ENCODE results near the gene PTPN18.

Gene PTPN18

GRCh38 chr2:130376433-130377293 is 20.8 kb downstream of the PTPN18 start:
- FAIRE-seq (peak; percentile 91), DNase-seq (ENCODE audit: insufficient read length) (no peak)
- no peak for TF ChIP-seq POLR2A (IDR thresholded peaks at IDR 0.05; ENCODE audit: low read depth, low read length)
- TF ChIP-seq TAF1 (IDR thresholded peaks at IDR 0.05; ENCODE audit: borderline replicate concordance, low read depth, low read length), result no peak
- no peak for TF ChIP-seq POLR2AphosphoS5 (IDR thresholded peaks at IDR 0.05; ENCODE audit: low read depth, low read length)

- DNase-seq (ENCODE audit: insufficient read length), result no peak
- no peak for TF ChIP-seq POLR2AphosphoS5 (IDR thresholded peaks at IDR 0.05; ENCODE audit: low read depth, low read length)
- TF ChIP-seq POLR2A (IDR thresholded peaks at IDR 0.05; ENCODE audit: low read depth, low read length), result no peak
- no peak for FAIRE-seq
Observed at GRCh38 chr2:130377491-130377890, 21.6 kb downstream of the PTPN18 start.

GRCh38 chr2:130378206-130378897 is 22.5 kb downstream of the PTPN18 start:
- TF ChIP-seq TAF1 (IDR thresholded peaks at IDR 0.05; ENCODE audit: borderline replicate concordance, low read depth, low read length), result no peak
- no peak for TF ChIP-seq POLR2AphosphoS5 (IDR thresholded peaks at IDR 0.05; ENCODE audit: low read depth, low read length)
- TF ChIP-seq POLR2A (IDR thresholded peaks at IDR 0.05; ENCODE audit: low read depth, low read length), result no peak
- FAIRE-seq, result no peak
- DNase-seq (ENCODE audit: insufficient read length), result no peak

- no peak for FAIRE-seq
Observed at GRCh38 chr2:130378898-130379214, 23.0 kb downstream of the PTPN18 start.

GRCh38 chr2:130380096-130380934 is 24.5 kb downstream of the PTPN18 start:
- FAIRE-seq (no peak), DNase-seq (ENCODE audit: insufficient read length) (no peak)
- TF ChIP-seq POLR2AphosphoS5 (IDR thresholded peaks at IDR 0.05; ENCODE audit: low read depth, low read length), result no peak
- TF ChIP-seq POLR2A (IDR thresholded peaks at IDR 0.05; ENCODE audit: low read depth, low read length), result no peak
- no peak for TF ChIP-seq TAF1 (IDR thresholded peaks at IDR 0.05; ENCODE audit: borderline replicate concordance, low read depth, low read length)

More at GRCh38 chr2:130378898-130379214, 23.0 kb downstream of the PTPN18 start:
- no peak for DNase-seq (ENCODE audit: insufficient read length)
- TF ChIP-seq TAF1 (IDR thresholded peaks at IDR 0.05; ENCODE audit: borderline replicate concordance, low read depth, low read length) (no peak), POLR2AphosphoS5 (IDR thresholded peaks at IDR 0.05; ENCODE audit: low read depth, low read length) (no peak), POLR2A (IDR thresholded peaks at IDR 0.05; ENCODE audit: low read depth, low read length) (no peak)

GRCh38 chr2:130381145-130381544 is 25.3 kb downstream of the PTPN18 start:
- FAIRE-seq (no peak), DNase-seq (ENCODE audit: insufficient read length) (no peak)
- no peak for TF ChIP-seq POLR2A (IDR thresholded peaks at IDR 0.05; ENCODE audit: low read depth, low read length)
- TF ChIP-seq TAF1 (IDR thresholded peaks at IDR 0.05; ENCODE audit: borderline replicate concordance, low read depth, low read length), result no peak
- TF ChIP-seq POLR2AphosphoS5 (IDR thresholded peaks at IDR 0.05; ENCODE audit: low read depth, low read length), result no peak

- DNase-seq (ENCODE audit: insufficient read length) (no peak), FAIRE-seq (no peak)
- TF ChIP-seq TAF1 (IDR thresholded peaks at IDR 0.05; ENCODE audit: borderline replicate concordance, low read depth, low read length) (no peak), POLR2AphosphoS5 (IDR thresholded peaks at IDR 0.05; ENCODE audit: low read depth, low read length) (no peak), POLR2A (IDR thresholded peaks at IDR 0.05; ENCODE audit: low read depth, low read length) (no peak)
Observed at GRCh38 chr2:130381619-130382018, 25.8 kb downstream of the PTPN18 start.

GRCh38 chr2:130382313-130382917 is 26.6 kb downstream of the PTPN18 start:
- no peak for TF ChIP-seq POLR2AphosphoS5 (IDR thresholded peaks at IDR 0.05; ENCODE audit: low read depth, low read length)
- no peak for TF ChIP-seq POLR2A (IDR thresholded peaks at IDR 0.05; ENCODE audit: low read depth, low read length)
- TF ChIP-seq TAF1 (IDR thresholded peaks at IDR 0.05; ENCODE audit: borderline replicate concordance, low read depth, low read length), result no peak
- no peak for DNase-seq (ENCODE audit: insufficient read length)
- FAIRE-seq, result no peak

- no peak for TF ChIP-seq POLR2A (IDR thresholded peaks at IDR 0.05; ENCODE audit: low read depth, low read length)
- no peak for TF ChIP-seq TAF1 (IDR thresholded peaks at IDR 0.05; ENCODE audit: borderline replicate concordance, low read depth, low read length)
- no peak for TF ChIP-seq POLR2AphosphoS5 (IDR thresholded peaks at IDR 0.05; ENCODE audit: low read depth, low read length)
- peak; percentile 70 for FAIRE-seq
- DNase-seq (ENCODE audit: insufficient read length), result no peak
Observed at GRCh38 chr2:130385709-130386108, 29.9 kb downstream of the PTPN18 start.

- no peak for DNase-seq (ENCODE audit: insufficient read length)
- peak; percentile 42 for FAIRE-seq
- TF ChIP-seq POLR2A (IDR thresholded peaks at IDR 0.05; ENCODE audit: low read depth, low read length), result no peak
Observed at GRCh38 chr2:130387071-130387400, 31.2 kb downstream of the PTPN18 start.

GRCh38 chr2:130387804-130388203 is 31.9 kb downstream of the PTPN18 start:
- no peak for DNase-seq (ENCODE audit: insufficient read length)
- FAIRE-seq, result no peak
- TF ChIP-seq TAF1 (IDR thresholded peaks at IDR 0.05; ENCODE audit: borderline replicate concordance, low read depth, low read length), result no peak

Data from GM12892 (cell line).